ENCODE measurements around the gene IQGAP2. TPM values are rescaled to one million over a fixed set of nuclear protein-coding genes. Genes with fewer than 3 reads are reported as not detected.

IQGAP2 gene
- total and polyA plus RNA-seq, 9 of the 15 experiments (the other 6 are each of a cell fraction or from before 2014, with no cell fraction given) = 8.7 to 23.2 (median 17.4) TPM

GRCh38 chr5:76690704-76691466 lies 287.8 kb downstream of the IQGAP2 start:
- Histone ChIP-seq H3K36me3 (ENCODE audit: control insufficient read depth, insufficient read depth, low read length) (no peaks in the 10 kb centered on the region), H3K4me3 (no peak overlapping the region), H3K4me1 (replicated peaks in 1 of 2; ENCODE audit: control insufficient read depth in 2 of 2, insufficient read depth in 2 of 2, low read length in 2 of 2) (peaks cover 0 to 3% of the 10 kb centered on the region in 2 experiments; a peak in 2 of 5 replicates), H4K20me1 (replicated peaks; ENCODE audit: control insufficient read depth, insufficient read depth, low read length) (no peaks in the 10 kb centered on the region), H3K79me2 (ENCODE audit: control insufficient read depth, insufficient read depth, low read length) (no peaks in the 10 kb centered on the region), H3K9ac (ENCODE audit: insufficient read depth in 1 of 2, low read depth in 2 of 2, low read length in 2 of 2) (no peak overlapping the region), H3K4me2 (ENCODE audit: insufficient read depth, low read length) (no peak overlapping the region), H2AFZ (ENCODE audit: low read depth, low read length) (no peak overlapping the region), H3K9me3 (replicated peaks; ENCODE audit: control insufficient read depth, insufficient read depth, low read depth, low read length) (no peaks in the 10 kb centered on the region), H3K9me1 (ENCODE audit: control insufficient read depth, insufficient read depth, low read length) (no peaks in the 10 kb centered on the region), H3K27me3 (ENCODE audit: control insufficient read depth in 2 of 2, insufficient read depth in 2 of 2, low read length in 2 of 2) (no peaks in the 10 kb centered on the region), H3K27ac (ENCODE audit: extremely low read depth, low read depth, low read length) (no peak overlapping the region)
- intact Hi-C loops (cut with micrococcal nuclease) (no loop called here), in situ Hi-C loops (cut with MboI) (no loop called here)
- FAIRE-seq (peak; percentile 26), ATAC-seq (no peak), DNase-seq (ENCODE audit: extremely low read depth in 1 of 4, low spot score in 3 of 4) (no peak)
- WGBS (ENCODE audit: insufficient coverage, low coverage, missing lambda C conversion rate) = 61% methylated on average over 7 of the region's 7 CpGs
- no peak for TF ChIP-seq RFX7 (CRISPR knock-in tag; IDR thresholded peaks at IDR 0.05)
- TF ChIP-seq YY1 (IDR thresholded peaks at IDR 0.05; ENCODE audit: borderline replicate concordance in 1 of 3, control insufficient read depth in 1 of 3, extremely low read depth in 1 of 3, insufficient read depth in 3 of 3, insufficient read length in 1 of 3, insufficient replicate concordance in 2 of 3, low read depth in 1 of 3, low read length in 2 of 3) = peak in 1 of 3 experiments; percentile 24
- ChIA-PET POLR2A (interaction anchor here (0.6 to 2.6 kb wide), 4 partner anchors 14 to 131 kb away, joined by 3 to 9 read pairs (median 6); no protein-coding TSS in a partner anchor), CTCF (ENCODE audit: low intra/inter-chr PET ratio) (no interaction called here)
- BruUV-seq (replicated peaks) = no TSS peak
